ENCODE results near the gene APCDD1L.

APCDD1L gene

GRCh38 chr20:58463256-58463655, 51.9 kb downstream of the APCDD1L start:
- no peak for DNase-seq

- DNase-seq = no peak
These were observed 53.3 kb downstream of the APCDD1L start for GRCh38 chr20:58461899-58462298.

GRCh38 chr20:58461104-58461503, 54.1 kb downstream of the APCDD1L start:
- DNase-seq = no peak

- no peak for DNase-seq
These were observed 56.0 kb downstream of the APCDD1L start for GRCh38 chr20:58459058-58459750.

GRCh38 chr20:58458342-58459057, 56.7 kb downstream of the APCDD1L start:
- DNase-seq = no peak

- no peak for DNase-seq
These were observed 58.0 kb downstream of the APCDD1L start for GRCh38 chr20:58457083-58457695.

- DNase-seq = no peak
These were observed 60.7 kb downstream of the APCDD1L start for GRCh38 chr20:58454460-58454859.

GRCh38 chr20:58453391-58453790, 61.8 kb downstream of the APCDD1L start:
- DNase-seq = no peak

- no peak for DNase-seq
These were observed 62.4 kb downstream of the APCDD1L start for GRCh38 chr20:58452667-58453255.

GRCh38 chr20:58450254-58450653, 64.9 kb downstream of the APCDD1L start:
- no peak for DNase-seq

- no peak for DNase-seq
These were observed 65.4 kb downstream of the APCDD1L start for GRCh38 chr20:58449681-58450221.

- DNase-seq = no peak
These were observed 66.2 kb downstream of the APCDD1L start for GRCh38 chr20:58448958-58449357.

- no peak for DNase-seq
These were observed 67.4 kb downstream of the APCDD1L start for GRCh38 chr20:58447511-58448391.

GRCh38 chr20:58446960-58447265, 68.3 kb downstream of the APCDD1L start:
- no peak for DNase-seq

GRCh38 chr20:58446264-58446959, 68.8 kb downstream of the APCDD1L start:
- no peak for DNase-seq

- no peak for DNase-seq
These were observed 70.4 kb downstream of the APCDD1L start for GRCh38 chr20:58444746-58445255.

- DNase-seq = no peak
These were observed 73.5 kb downstream of the APCDD1L start for GRCh38 chr20:58441723-58442122.

- no peak for DNase-seq
These were observed 75.0 kb downstream of the APCDD1L start for GRCh38 chr20:58440021-58440767.

- DNase-seq = no peak
These were observed 76.0 kb downstream of the APCDD1L start for GRCh38 chr20:58438970-58439808.

Measured in activated CD8-positive, alpha-beta memory T cell treated with anti-CD3 and anti-CD28 coated beads, Interleukin-2, amount 50 U/mL, for 48 hours (primary cell).